ENCODE results near the gene KCNG4.
"Not testable (repeated sequence)": the region's sequence is repeated elsewhere in the genome, so short reads cannot be mapped to it uniquely, and the experiment has no call there.

DNA sequence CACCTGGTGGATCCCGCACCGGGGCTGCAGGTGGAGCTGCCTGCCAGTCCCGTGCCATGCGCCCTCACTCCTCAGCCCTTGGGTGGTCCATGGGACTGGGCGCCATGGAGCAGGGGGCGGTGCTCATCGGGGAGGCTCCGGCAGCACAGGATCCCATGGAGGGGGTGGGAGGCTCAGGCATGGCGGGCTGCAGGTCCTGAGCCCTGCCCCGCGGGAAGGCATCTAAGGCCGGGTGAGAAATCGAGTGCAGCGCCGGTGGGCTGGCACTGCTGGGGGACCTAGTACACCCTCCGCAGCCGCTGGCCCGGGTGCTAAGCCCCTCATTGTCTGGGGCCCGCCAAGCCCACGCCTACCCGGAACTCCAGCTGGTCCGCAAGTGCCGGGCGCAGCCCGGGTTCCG is 35.3 kb downstream of the KCNG4 start:
- not testable (repeated sequence) for TF ChIP-seq EZH2 (IDR thresholded peaks at IDR 0.05; ENCODE audit: low read length)
- TF ChIP-seq, protein P1, sequence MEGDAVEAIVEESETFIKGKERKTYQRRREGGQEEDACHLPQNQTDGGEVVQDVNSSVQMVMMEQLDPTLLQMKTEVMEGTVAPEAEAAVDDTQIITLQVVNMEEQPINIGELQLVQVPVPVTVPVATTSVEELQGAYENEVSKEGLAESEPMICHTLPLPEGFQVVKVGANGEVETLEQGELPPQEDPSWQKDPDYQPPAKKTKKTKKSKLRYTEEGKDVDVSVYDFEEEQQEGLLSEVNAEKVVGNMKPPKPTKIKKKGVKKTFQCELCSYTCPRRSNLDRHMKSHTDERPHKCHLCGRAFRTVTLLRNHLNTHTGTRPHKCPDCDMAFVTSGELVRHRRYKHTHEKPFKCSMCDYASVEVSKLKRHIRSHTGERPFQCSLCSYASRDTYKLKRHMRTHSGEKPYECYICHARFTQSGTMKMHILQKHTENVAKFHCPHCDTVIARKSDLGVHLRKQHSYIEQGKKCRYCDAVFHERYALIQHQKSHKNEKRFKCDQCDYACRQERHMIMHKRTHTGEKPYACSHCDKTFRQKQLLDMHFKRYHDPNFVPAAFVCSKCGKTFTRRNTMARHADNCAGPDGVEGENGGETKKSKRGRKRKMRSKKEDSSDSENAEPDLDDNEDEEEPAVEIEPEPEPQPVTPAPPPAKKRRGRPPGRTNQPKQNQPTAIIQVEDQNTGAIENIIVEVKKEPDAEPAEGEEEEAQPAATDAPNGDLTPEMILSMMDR (optimal IDR thresholded peaks at IDR 0.05 in 1 of 3, IDR thresholded peaks at IDR 0.05 in 1 of 3, conservative IDR thresholded peaks at IDR 0.05 in 1 of 3; ENCODE audit: extremely low read depth in 1 of 3, insufficient read depth in 2 of 3, low read length in 3 of 3): not testable (repeated sequence)

All from keratinocyte (primary cell).